8988T (cell line): ENCODE measurements around the gene ADCY2.

ENCODE experiments used
- DNase-seq: peaks from one replicate; pipeline ENCODE4 v3.0.0; 2011

Gene ADCY2

GRCh38 chr5:7801891-7802614 is 406.1 kb downstream of the ADCY2 start:
- DNase-seq, result no peak

- DNase-seq, result no peak
Measured at GRCh38 chr5:7802855-7803254, 406.9 kb downstream of the ADCY2 start.

DNA sequence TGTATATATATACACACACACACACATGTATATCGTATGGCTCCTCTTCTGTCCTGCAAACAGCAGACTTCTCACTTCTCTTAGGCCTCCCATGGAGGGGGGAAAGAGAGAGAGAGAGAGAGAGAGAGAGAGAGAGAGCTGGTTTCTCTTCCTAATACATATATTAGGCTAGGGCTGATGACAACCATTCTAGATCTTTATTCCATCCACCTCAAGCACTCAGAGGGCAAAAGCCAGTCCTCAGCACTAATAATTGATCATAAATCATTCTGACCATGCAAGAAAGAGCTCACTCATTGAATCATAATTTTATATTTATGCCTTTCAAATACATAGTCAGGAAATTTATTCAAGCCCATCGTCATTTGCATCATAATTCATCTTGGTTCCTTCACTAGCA is 408.0 kb downstream of the ADCY2 start:
- DNase-seq, result no peak

- no peak for DNase-seq
Measured at GRCh38 chr5:7805379-7805778, 409.4 kb downstream of the ADCY2 start.

GRCh38 chr5:7808998-7809397 is 413.1 kb downstream of the ADCY2 start:
- DNase-seq, result no peak

- no peak for DNase-seq
Measured at GRCh38 chr5:7811715-7812114, 415.8 kb downstream of the ADCY2 start.

DNA sequence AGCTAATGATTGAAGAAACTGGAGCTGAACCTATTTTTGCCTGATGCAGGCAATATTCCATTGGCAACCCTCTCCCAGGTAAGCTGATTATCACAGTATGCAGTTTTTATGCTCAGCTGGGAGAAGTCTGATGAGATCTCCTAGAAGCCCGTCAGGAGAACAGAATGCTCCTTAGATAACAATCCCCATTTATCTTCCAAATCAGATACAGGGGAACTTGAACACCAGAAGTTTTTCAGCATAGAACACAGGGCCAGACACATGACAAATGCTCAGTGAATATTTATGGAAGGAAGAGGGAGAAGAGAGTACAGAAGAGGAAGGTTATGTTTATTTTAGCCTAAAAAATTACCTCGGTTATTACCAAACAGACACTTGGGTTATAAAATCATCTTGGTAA is 417.1 kb downstream of the ADCY2 start:
- DNase-seq, result no peak

DNA sequence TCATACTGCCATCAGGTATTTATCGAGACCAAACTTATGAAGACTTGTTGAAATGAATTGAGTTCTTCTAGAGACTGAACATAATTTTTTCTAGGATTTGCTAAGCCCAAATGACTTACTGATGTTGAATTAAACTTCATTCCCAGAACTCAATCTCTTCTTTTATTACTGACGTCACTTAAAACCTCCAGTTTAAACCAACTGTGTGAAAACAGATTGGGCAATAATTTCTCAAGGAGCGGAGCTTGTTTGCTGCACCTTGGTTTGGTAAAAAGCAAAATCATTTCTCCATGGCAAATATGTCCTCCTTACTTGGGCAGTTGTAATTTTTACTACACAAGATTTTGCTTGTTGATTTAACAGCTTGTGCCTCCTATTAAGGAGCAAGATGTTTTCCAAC is 417.6 kb downstream of the ADCY2 start:
- no peak for DNase-seq

DNA sequence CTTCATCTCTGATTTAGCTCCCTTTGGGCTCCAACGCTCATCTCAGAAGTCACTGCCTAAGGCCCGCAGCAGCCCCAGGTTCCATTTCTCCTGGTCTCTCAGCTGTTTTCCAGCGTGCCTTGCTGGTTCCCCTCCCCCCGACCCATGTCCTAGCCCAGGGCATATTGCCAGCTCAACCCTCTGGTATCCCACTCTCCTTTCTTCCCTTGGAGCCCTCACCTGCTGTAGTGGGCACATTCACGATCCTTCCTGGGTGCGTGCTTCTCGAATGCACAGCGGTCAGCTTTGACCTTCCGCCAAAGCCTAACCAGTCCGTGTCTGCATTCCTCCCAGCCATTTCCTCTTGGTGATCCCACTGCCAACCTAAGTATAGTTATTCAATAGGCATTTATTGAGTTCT is 418.9 kb downstream of the ADCY2 start:
- DNase-seq, result no peak

GRCh38 chr5:7815892-7816534 is 420.1 kb downstream of the ADCY2 start:
- DNase-seq, result peak; percentile 89

GRCh38 chr5:7816535-7816901 is 420.6 kb downstream of the ADCY2 start:
- DNase-seq, result no peak

DNA sequence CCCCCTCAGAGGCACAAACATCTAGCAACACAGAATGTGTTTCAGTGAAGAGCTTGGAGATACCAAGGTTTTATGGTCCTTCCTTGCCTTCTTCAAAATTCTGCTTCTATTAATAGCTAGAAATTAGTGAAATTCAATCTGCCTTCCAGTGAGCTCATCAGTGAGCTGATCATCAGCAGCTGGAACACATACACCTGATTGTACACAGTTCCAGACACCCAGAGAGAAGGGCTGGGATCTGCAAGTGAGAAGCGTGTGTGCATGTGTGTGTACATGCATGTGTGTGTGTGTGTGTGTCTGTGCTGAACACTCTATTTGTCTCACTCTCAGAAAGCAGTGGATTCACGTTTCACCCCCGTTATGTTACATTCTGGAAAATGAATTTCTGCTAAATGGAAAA is 426.5 kb downstream of the ADCY2 start:
- DNase-seq, result no peak

GRCh38 chr5:7823594-7823993 is 427.7 kb downstream of the ADCY2 start:
- no peak for DNase-seq

DNA sequence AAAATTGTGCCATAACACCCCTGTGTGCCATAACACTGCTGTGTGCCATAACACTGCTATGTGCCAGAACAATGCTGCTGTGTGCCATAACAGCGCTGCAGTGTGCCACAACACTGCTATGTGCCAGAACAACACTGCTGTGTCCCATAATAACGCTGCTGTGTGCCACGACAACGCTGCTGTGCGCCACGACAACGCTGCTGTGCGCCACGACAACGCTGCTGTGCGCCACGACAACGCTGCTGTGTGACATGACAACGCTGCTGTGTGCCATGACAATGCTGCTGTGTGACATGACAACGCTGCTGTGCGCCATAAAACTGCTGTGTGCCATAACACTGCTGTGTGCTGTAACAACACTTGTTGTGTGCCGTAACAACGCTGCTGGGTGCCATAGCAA is 429.1 kb downstream of the ADCY2 start:
- DNase-seq, result no peak

GRCh38 chr5:7825630-7826029 is 429.7 kb downstream of the ADCY2 start:
- DNase-seq, result no peak

- no peak for DNase-seq
Measured at GRCh38 chr5:7827610-7828009, 431.7 kb downstream of the ADCY2 start.

GRCh38 chr5:7828269-7828668 is 432.3 kb downstream of the ADCY2 start:
- DNase-seq, result no peak

GRCh38 chr5:7834982-7835381 is 439.0 kb downstream of the ADCY2 start:
- DNase-seq, result no peak

GRCh38 chr5:7837403-7837802 is 441.5 kb downstream of the ADCY2 start:
- no peak for DNase-seq

- no peak for DNase-seq
Measured at GRCh38 chr5:7842531-7842930, 446.6 kb downstream of the ADCY2 start.

GRCh38 chr5:7844901-7845300 is 449.0 kb downstream of the ADCY2 start:
- DNase-seq, result no peak

DNA sequence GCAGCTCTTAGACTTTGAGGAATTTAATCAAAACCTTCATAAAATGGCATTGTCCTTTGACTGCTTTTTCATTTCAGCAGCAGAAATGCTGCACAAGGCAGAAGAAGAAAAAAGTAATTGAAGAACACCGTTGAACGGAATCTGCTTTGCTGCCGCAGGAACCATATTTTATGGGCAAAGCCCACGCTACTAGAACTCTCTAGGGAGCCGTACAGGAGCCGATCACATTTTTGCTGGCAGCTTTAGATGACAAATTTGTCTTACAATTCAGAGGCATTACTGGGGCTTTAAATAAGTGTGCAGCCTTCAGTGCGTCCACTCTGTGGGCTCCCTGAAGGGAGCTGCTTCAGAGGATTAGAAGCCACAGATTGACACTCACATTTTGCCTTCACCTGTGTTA is 449.6 kb downstream of the ADCY2 start:
- no peak for DNase-seq

GRCh38 chr5:7846327-7846726 is 450.4 kb downstream of the ADCY2 start:
- no peak for DNase-seq

DNA sequence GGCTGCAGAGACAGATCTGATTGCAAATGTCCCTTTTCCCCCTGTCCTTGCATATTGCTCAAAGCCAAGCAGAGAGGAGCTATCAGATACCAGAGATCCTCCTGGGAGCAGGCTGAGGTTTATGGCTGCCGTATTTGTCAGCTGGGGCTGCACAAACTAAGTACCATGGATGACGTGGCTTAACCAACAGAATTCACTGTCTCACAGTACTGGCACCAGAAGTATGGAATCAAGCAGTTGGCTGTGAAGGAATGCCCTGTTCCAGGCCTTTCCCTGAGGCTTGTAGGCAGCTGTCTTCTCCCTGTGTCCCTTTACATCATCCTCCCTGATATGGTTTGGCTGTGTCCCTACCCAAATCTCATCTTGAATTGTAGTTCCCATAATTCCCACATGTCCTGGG is 452.4 kb downstream of the ADCY2 start:
- no peak for DNase-seq
